Prostate gland (tissue), 2 donors: Measurements from ENCODE around the gene TADA1. TPM values are rescaled to one million over a fixed set of nuclear protein-coding genes. Genes with fewer than 3 reads are reported as not detected.
A peak's percentile ranks its signal among the peaks of the same experiment; 100 is the strongest.

Source experiments
- DNase-seq: peaks from one replicate; pipeline ENCODE4 v3.0.0-alpha.2; 2019; ENCODE audit warnings: low spot score
- H3K27ac ChIP-seq, 2 donors: fragments of 200-600 bp; sonication (generic); 2 replicates each; pipeline ENCODE4 v1.5.1; 2017 to 2019
- H3K27me3 ChIP-seq: fragments of 200-600 bp; sonication (generic); replicated peaks from 2 replicates; pipeline ENCODE4 v1.5.1; 2019; ENCODE audit not compliant: insufficient read depth
- H3K36me3 ChIP-seq, 2 donors: fragments of 200-600 bp; sonication (generic); 1 replicate in 1 of 2; 2 replicates in 1 of 2; pipeline versions ENCODE4 v1.5.1 to v1.8.1; 2017 to 2019
- H3K4me1 ChIP-seq: fragments of 200-600 bp; sonication (generic); replicated peaks from 2 replicates; pipeline ENCODE4 v1.5.1; 2019
- H3K4me3 ChIP-seq, 2 donors: fragments of 200-600 bp; sonication (generic); 2 replicates each; pipeline ENCODE4 v1.5.1; 2017 to 2019
- H3K9me3 ChIP-seq: fragments of 200-600 bp; sonication (generic); 2 replicates; pipeline ENCODE4 v1.5.1; 2017
- CTCF ChIP-seq, 4 experiments: fragments of 200-600 bp in 2 of 4; fragments of 450-650 bp in 2 of 4; sonication (generic) in 2 of 4; IDR thresholded peaks; 1 replicate in 3 of 4; 2 replicates in 1 of 4; pipeline ENCODE4 v1.5.1; 2016 to 2019; ENCODE audit warnings: antibody characterized with exemption in 4 of 4, mild to moderate bottlenecking in 2 of 4, moderate library complexity in 2 of 4
- POLR2A ChIP-seq: fragments of 450-650 bp; IDR thresholded peaks from one replicate; pipeline ENCODE4 v1.6.1; 2016; ENCODE audit warnings: antibody characterized with exemption, mild to moderate bottlenecking
- POLR2AphosphoS5 ChIP-seq: sonication (generic); formaldehyde crosslinking; IDR thresholded peaks from one replicate; pipeline ENCODE4 v1.6.1; 2017; ENCODE audit warnings: antibody characterized with exemption
- WGBS: methylation state at CpG from one replicate; pipeline ENCODE4 v1.1.5; 2018; 5-methylcytosine and 5-hydroxymethylcytosine counted together
- intact Hi-C: fragments of 100-400 bp; cut with DNase I; formaldehyde crosslinking; loops from one replicate; pipeline ENCODE4 v1.14.2; 2022
- total RNA-seq, 2 donors: library from RNA; depleted of rRNA; stranded (reverse); fragments of >200 nt; gene quantifications; one replicate each; pipeline ENCODE4 v1.1.0, GENCODE V29; 2016

The TADA1 gene
- total RNA-seq, 2 donors from 2014 or later, result 14.2 to 19.5 TPM

DNA sequence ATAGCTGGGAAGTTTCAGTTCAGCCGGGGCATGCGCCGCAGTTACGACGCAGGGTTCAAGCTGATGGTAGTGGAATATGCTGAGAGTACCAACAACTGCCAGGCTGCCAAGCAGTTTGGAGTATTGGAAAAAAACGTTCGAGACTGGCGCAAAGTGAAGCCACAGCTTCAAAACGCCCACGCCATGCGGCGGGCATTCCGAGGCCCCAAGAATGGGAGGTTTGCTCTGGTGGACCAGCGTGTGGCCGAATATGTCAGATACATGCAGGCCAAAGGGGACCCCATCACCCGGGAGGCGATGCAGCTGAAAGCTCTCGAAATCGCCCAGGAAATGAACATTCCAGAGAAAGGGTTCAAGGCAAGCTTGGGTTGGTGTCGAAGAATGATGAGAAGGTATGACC, 26.9 kb downstream of the TADA1 start:
- Histone ChIP-seq H3K27ac (no peak overlapping the region), H3K27me3 (no peaks in the 10 kb centered on the region), H3K9me3 (no peaks in the 10 kb centered on the region), H3K36me3 (peaks cover 13 to 15% of the 10 kb centered on the region in 2 donors), H3K4me1 (peaks cover 2% of the 10 kb centered on the region), H3K4me3 (no peak overlapping the region)
- TF ChIP-seq POLR2A (no peak), POLR2AphosphoS5 (no peak), CTCF (IDR thresholded peaks at IDR 0.05) (no peak)
- DNase-seq, result no peak
- 97% methylated on average over 20 of the region's 20 CpGs for WGBS
- intact Hi-C loops, result no loop called here

GRCh38 chr1:166848193-166848592, 27.9 kb downstream of the TADA1 start:
- DNase-seq, result no peak
- Histone ChIP-seq H3K36me3 (peaks cover 13 to 15% of the 10 kb centered on the region in 2 donors), H3K9me3 (no peaks in the 10 kb centered on the region), H3K27me3 (no peaks in the 10 kb centered on the region), H3K4me3 (no peak overlapping the region), H3K27ac (no peak overlapping the region), H3K4me1 (peaks cover 10% of the 10 kb centered on the region)
- intact Hi-C loops, result no loop called here
- TF ChIP-seq CTCF (IDR thresholded peaks at IDR 0.05) (no peak), POLR2AphosphoS5 (no peak), POLR2A (no peak)

DNA sequence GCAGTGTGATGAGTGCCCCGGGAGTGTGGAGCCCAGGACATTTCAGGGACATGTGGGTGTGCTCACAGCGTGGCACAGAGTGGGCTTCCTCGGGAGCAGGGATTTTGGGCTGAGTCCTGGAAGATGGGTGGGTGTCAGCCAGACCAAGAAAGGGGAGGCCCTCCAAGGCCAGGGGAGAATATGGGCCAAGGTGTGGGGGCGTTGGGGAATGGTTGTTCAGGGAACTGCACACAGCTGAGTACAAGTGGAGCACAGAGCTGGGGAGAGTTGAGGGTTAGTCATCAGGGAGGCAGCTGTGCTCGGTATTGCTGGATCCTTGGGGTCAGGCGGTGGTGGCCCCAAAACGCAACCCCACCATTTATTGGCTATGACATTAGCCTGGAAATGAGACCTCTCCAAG, 31.3 kb downstream of the TADA1 start:
- Histone ChIP-seq H3K9me3 (no peaks in the 10 kb centered on the region), H3K4me3 (no peak overlapping the region), H3K36me3 (peaks cover 5 to 9% of the 10 kb centered on the region in 2 donors), H3K4me1 (peaks cover 23% of the 10 kb centered on the region), H3K27ac (peak overlapping the region in 1 of 2 donors; percentile 6), H3K27me3 (no peaks in the 10 kb centered on the region)
- WGBS, result 67% methylated on average over 7 of the region's 7 CpGs
- TF ChIP-seq POLR2AphosphoS5, result no peak
- TF ChIP-seq POLR2A, result no peak
- TF ChIP-seq CTCF (IDR thresholded peaks at IDR 0.05), result no peak
- intact Hi-C loops, result no loop called here
- DNase-seq, result no peak

- no peaks in the 10 kb centered on the region for H3K27me3 ChIP-seq
- WGBS, result 54% methylated on average over 7 of the region's 7 CpGs
- peaks cover 0 to 6% of the 10 kb centered on the region in 2 donors for H3K36me3 ChIP-seq
- DNase-seq, result no peak
- TF ChIP-seq POLR2A (no peak), POLR2AphosphoS5 (no peak), CTCF (IDR thresholded peaks at IDR 0.05) (no peak)
- H3K4me1 ChIP-seq, result peaks cover 23% of the 10 kb centered on the region
- no peaks in the 10 kb centered on the region for H3K9me3 ChIP-seq
- H3K27ac ChIP-seq, result peak overlapping the region; percentile 6 to 12
- intact Hi-C loops, result no loop called here
- H3K4me3 ChIP-seq, result no peak overlapping the region
Observed at GRCh38 chr1:166843769-166844596, 32.1 kb downstream of the TADA1 start.

DNA sequence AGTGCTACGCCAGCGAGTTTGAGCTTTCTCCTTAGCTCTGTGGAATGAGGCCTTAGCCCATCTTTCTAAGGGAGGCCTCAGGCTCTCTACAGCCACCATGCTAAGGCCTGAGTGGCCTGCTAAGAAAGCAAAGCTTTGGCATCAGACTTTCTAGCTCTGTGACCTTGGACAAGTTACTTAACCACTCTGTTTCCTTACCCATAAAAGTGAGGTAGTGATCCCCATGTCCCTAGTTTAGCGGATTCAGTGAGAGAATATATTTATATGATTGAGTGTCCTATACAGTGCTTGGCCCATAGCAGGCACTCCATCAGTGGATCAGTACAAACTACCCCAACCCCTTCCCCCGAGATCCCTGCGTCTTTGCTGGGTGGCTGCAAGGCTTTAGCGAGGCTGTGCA, 32.7 kb downstream of the TADA1 start:
- no peak for DNase-seq
- H3K27me3 ChIP-seq, result no peaks in the 10 kb centered on the region
- no peaks in the 10 kb centered on the region for H3K36me3 ChIP-seq
- WGBS, result 82% methylated on average over 6 of the region's 6 CpGs
- no peak overlapping the region for H3K27ac ChIP-seq
- H3K4me3 ChIP-seq, result no peak overlapping the region
- TF ChIP-seq POLR2AphosphoS5, result no peak
- no peak for TF ChIP-seq CTCF (IDR thresholded peaks at IDR 0.05)
- no peak for TF ChIP-seq POLR2A
- intact Hi-C loops, result no loop called here
- H3K9me3 ChIP-seq, result no peaks in the 10 kb centered on the region
- peaks cover 23% of the 10 kb centered on the region for H3K4me1 ChIP-seq
